GM12878 (cell line): ENCODE results near the gene RNF103.

Experiments used
- CEBPB ChIP-seq, 2 experiments: fragments of 150-350 bp in 1 of 2; IDR thresholded peaks; 2 replicates each; pipeline ENCODE4 v1.6.1; 2012 to 2014; ENCODE audit warnings: low read depth in 2 of 2, low read length in 2 of 2, borderline replicate concordance in 1 of 2, inconsistent platforms in 1 of 2
- CHD4 ChIP-seq: fragments of 200-600 bp; sonication (generic); IDR thresholded peaks from 2 replicates; pipeline ENCODE4 v1.6.1; 2016; ENCODE audit warnings: mild to moderate bottlenecking
- EZH2 ChIP-seq: IDR thresholded peaks from 2 replicates; pipeline ENCODE4 v1.6.1; 2012; ENCODE audit warnings: low read depth, mild to moderate bottlenecking, control low read depth, inconsistent platforms, low read length, borderline replicate concordance; ENCODE audit not compliant: control insufficient read depth
- GABPA ChIP-seq: IDR thresholded peaks from 2 replicates; pipeline ENCODE4 v1.6.1; 2014; ENCODE audit warnings: antibody characterized with exemption, low read depth, mild to moderate bottlenecking, inconsistent platforms
- JUNB ChIP-seq: IDR thresholded peaks from 2 replicates; pipeline ENCODE4 v1.6.1; 2016; ENCODE audit warnings: antibody characterized with exemption, mild to moderate bottlenecking
- MEF2A ChIP-seq: IDR thresholded peaks from 2 replicates; pipeline ENCODE4 v1.6.1; 2011; ENCODE audit warnings: low read depth, mild to moderate bottlenecking, low read length, moderate library complexity; ENCODE audit not compliant: insufficient read depth
- MTA3 ChIP-seq: IDR thresholded peaks from 2 replicates; pipeline ENCODE4 v1.6.1; 2012; ENCODE audit warnings: low read length, inconsistent platforms, borderline replicate concordance
- POLR2A ChIP-seq: IDR thresholded peaks from 2 replicates; pipeline ENCODE4 v1.6.1; 2011; ENCODE audit warnings: low read depth, mild to moderate bottlenecking, low read length
- RAD21 ChIP-seq: IDR thresholded peaks from 2 replicates; pipeline ENCODE4 v1.6.1; 2011; ENCODE audit warnings: mild to moderate bottlenecking, low read depth, low read length, moderate library complexity; ENCODE audit not compliant: insufficient read depth
- RFX5 ChIP-seq: IDR thresholded peaks from 2 replicates; pipeline ENCODE4 v1.6.1; 2011; ENCODE audit warnings: low read depth, low read length, improper control_type of control experiment
- YY1 ChIP-seq: IDR thresholded peaks from 2 replicates; pipeline ENCODE4 v1.6.1; 2011; ENCODE audit warnings: low read depth, mild to moderate bottlenecking, low read length
- ZNF274 ChIP-seq: IDR thresholded peaks from one replicate; pipeline ENCODE4 v1.8.0; 2011; ENCODE audit not compliant: insufficient read length, insufficient read depth
- TF ChIP-seq, protein P1 (sequence below): IDR thresholded peaks from 2 replicates; pipeline ENCODE4 v1.6.1; 2012; ENCODE audit warnings: mild to moderate bottlenecking, low read depth, low read length
- TF ChIP-seq, protein P2 (sequence below), 3 experiments: IDR thresholded peaks in 2 of 3; conservative IDR thresholded peaks in 1 of 3; 2 replicates each; pipeline ENCODE4 v1.5.1; 2011; ENCODE audit warnings: low read depth in 3 of 3, low read length in 3 of 3, mild to moderate bottlenecking in 3 of 3, control low read depth in 2 of 3, moderate library complexity in 2 of 3, inconsistent platforms in 1 of 3, mixed read lengths in 1 of 3; ENCODE audit not compliant: control insufficient read depth in 2 of 3, insufficient read depth in 1 of 3; ENCODE audit errors: extremely low read depth in 1 of 3

DNA sequence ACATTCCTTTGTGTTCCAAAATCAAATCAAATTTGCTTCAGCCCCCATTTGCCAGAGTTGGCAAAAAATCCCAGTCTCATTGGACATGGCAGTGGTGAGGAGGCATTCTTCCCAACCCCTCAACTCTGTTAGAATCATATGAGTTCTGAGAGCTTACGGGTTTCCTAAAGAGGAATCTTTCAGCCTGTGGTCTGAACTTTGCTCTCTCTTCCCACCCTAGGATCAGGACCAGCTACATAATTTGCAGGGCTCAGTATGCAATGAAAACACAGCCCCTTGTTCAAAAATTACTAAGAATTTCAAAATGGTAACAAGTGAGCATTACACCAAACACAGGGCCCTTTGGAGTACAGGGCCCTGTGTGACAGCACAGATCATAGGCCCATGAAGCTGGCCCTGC is 49.3 kb upstream of the RNF103 start:
- TF ChIP-seq, protein P1, sequence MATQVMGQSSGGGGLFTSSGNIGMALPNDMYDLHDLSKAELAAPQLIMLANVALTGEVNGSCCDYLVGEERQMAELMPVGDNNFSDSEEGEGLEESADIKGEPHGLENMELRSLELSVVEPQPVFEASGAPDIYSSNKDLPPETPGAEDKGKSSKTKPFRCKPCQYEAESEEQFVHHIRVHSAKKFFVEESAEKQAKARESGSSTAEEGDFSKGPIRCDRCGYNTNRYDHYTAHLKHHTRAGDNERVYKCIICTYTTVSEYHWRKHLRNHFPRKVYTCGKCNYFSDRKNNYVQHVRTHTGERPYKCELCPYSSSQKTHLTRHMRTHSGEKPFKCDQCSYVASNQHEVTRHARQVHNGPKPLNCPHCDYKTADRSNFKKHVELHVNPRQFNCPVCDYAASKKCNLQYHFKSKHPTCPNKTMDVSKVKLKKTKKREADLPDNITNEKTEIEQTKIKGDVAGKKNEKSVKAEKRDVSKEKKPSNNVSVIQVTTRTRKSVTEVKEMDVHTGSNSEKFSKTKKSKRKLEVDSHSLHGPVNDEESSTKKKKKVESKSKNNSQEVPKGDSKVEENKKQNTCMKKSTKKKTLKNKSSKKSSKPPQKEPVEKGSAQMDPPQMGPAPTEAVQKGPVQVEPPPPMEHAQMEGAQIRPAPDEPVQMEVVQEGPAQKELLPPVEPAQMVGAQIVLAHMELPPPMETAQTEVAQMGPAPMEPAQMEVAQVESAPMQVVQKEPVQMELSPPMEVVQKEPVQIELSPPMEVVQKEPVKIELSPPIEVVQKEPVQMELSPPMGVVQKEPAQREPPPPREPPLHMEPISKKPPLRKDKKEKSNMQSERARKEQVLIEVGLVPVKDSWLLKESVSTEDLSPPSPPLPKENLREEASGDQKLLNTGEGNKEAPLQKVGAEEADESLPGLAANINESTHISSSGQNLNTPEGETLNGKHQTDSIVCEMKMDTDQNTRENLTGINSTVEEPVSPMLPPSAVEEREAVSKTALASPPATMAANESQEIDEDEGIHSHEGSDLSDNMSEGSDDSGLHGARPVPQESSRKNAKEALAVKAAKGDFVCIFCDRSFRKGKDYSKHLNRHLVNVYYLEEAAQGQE = no peak
- no peak for TF ChIP-seq CEBPB (IDR thresholded peaks at IDR 0.05; ENCODE audit: borderline replicate concordance in 1 of 2, low read depth in 2 of 2, low read length in 2 of 2)
- TF ChIP-seq CHD4 = no peak
- TF ChIP-seq, protein P2, sequence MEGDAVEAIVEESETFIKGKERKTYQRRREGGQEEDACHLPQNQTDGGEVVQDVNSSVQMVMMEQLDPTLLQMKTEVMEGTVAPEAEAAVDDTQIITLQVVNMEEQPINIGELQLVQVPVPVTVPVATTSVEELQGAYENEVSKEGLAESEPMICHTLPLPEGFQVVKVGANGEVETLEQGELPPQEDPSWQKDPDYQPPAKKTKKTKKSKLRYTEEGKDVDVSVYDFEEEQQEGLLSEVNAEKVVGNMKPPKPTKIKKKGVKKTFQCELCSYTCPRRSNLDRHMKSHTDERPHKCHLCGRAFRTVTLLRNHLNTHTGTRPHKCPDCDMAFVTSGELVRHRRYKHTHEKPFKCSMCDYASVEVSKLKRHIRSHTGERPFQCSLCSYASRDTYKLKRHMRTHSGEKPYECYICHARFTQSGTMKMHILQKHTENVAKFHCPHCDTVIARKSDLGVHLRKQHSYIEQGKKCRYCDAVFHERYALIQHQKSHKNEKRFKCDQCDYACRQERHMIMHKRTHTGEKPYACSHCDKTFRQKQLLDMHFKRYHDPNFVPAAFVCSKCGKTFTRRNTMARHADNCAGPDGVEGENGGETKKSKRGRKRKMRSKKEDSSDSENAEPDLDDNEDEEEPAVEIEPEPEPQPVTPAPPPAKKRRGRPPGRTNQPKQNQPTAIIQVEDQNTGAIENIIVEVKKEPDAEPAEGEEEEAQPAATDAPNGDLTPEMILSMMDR (IDR thresholded peaks at IDR 0.05 in 2 of 3, conservative IDR thresholded peaks at IDR 0.05 in 1 of 3; ENCODE audit: control insufficient read depth in 2 of 3, extremely low read depth in 1 of 3, insufficient read depth in 1 of 3, low read depth in 3 of 3, low read length in 3 of 3) = no peak
- no peak for TF ChIP-seq YY1
- no peak for TF ChIP-seq RAD21
- TF ChIP-seq POLR2A = no peak
- TF ChIP-seq MEF2A = no peak
- TF ChIP-seq ZNF274 = no peak
- TF ChIP-seq RFX5 = no peak
- no peak for TF ChIP-seq JUNB
- TF ChIP-seq GABPA = no peak
- TF ChIP-seq MTA3 = no peak
- no peak for TF ChIP-seq EZH2
